OCI-LY1 (cell line): Measurements from ENCODE around the gene EIF3L.

Source experiments
- H2AFZ ChIP-seq: fragments of 200-600 bp; sonication (generic), shearing (Covaris generic); 2 replicates; pipeline ENCODE4 v1.6.0; 2014; ENCODE audit warnings: antibody characterized with exemption, mild to moderate bottlenecking, low read length
- H3F3A ChIP-seq: fragments of 200-600 bp; sonication (generic), shearing (Covaris generic); 2 replicates; pipeline ENCODE4 v1.6.0; 2014; ENCODE audit warnings: mild to moderate bottlenecking, antibody characterized with exemption, low read length, moderate library complexity; ENCODE audit not compliant: insufficient read depth
- H3K27ac ChIP-seq: fragments of 200-600 bp; sonication (generic); 2 replicates; pipeline ENCODE4 v1.5.1; 2014; ENCODE audit warnings: low read length, mixed run types, mild to moderate bottlenecking, low read depth; ENCODE audit not compliant: poor library complexity, severe bottlenecking
- H3K27me3 ChIP-seq: fragments of 200-600 bp; sonication (generic); 2 replicates; pipeline ENCODE4 v1.6.0; 2014; ENCODE audit warnings: antibody characterized with exemption, mild to moderate bottlenecking, low read length, moderate library complexity; ENCODE audit not compliant: insufficient read depth
- H3K36me3 ChIP-seq: fragments of 200-600 bp; sonication (generic); 2 replicates; pipeline ENCODE4 v1.6.1; 2014; ENCODE audit warnings: mild to moderate bottlenecking, antibody characterized with exemption, low read length, moderate library complexity, mixed read lengths; ENCODE audit not compliant: insufficient read depth
- H3K4me1 ChIP-seq: fragments of 200-600 bp; sonication (generic); 2 replicates; pipeline ENCODE4 v1.5.1; 2014; ENCODE audit warnings: mild to moderate bottlenecking, low read length, moderate library complexity; ENCODE audit not compliant: insufficient read depth, severe bottlenecking
- H3K4me2 ChIP-seq: fragments of 200-600 bp; sonication (generic), shearing (Covaris generic); 2 replicates; pipeline ENCODE4 v1.6.1; 2014; ENCODE audit warnings: low read length
- H3K4me3 ChIP-seq: fragments of 200-600 bp; sonication (generic); 2 replicates; pipeline ENCODE4 v1.5.1; 2014; ENCODE audit warnings: low read length, low read depth, mild to moderate bottlenecking, mixed read lengths; ENCODE audit not compliant: poor library complexity, severe bottlenecking
- H3K79me2 ChIP-seq: fragments of 200-600 bp; shearing (Covaris generic); 2 replicates; pipeline ENCODE4 v1.6.1; 2016; ENCODE audit warnings: mixed run types, low read length, mixed read lengths; ENCODE audit not compliant: insufficient read depth
- H3K9ac ChIP-seq: fragments of 200-600 bp; sonication (generic), shearing (Covaris generic); 2 replicates; pipeline ENCODE4 v1.6.1; 2014; ENCODE audit warnings: mild to moderate bottlenecking, low read length, mixed read lengths
- H3K9me2 ChIP-seq: fragments of 200-600 bp; sonication (generic), shearing (Covaris generic); 2 replicates; pipeline ENCODE4 v1.6.1; 2014; ENCODE audit warnings: low read depth, mild to moderate bottlenecking, low read length, mixed read lengths
- H3K9me3 ChIP-seq: fragments of 200-600 bp; shearing (Covaris generic); 2 replicates; pipeline ENCODE4 v1.6.1; 2014; ENCODE audit warnings: low read length, mixed read lengths
- H4K20me1 ChIP-seq: fragments of 200-600 bp; sonication (generic), shearing (Covaris generic); 2 replicates; pipeline ENCODE4 v1.6.0; 2016; ENCODE audit warnings: mild to moderate bottlenecking, low read length; ENCODE audit not compliant: insufficient read depth
- EZH2 ChIP-seq: fragments of 200-600 bp; sonication (generic), shearing (Covaris generic); IDR thresholded peaks from 2 replicates; pipeline ENCODE4 v1.8.0; 2017; ENCODE audit warnings: borderline replicate concordance, mixed run types, mild to moderate bottlenecking, antibody characterized with exemption, low read length, moderate library complexity, mixed read lengths
- TF ChIP-seq, protein P1 (sequence below): fragments of 200-600 bp; sonication (generic), shearing (Covaris generic); IDR thresholded peaks from 2 replicates; pipeline ENCODE4 v1.5.1; 2017; ENCODE audit warnings: mild to moderate bottlenecking, antibody characterized with exemption, low read length, moderate library complexity, mixed read lengths

The EIF3L gene

DNA sequence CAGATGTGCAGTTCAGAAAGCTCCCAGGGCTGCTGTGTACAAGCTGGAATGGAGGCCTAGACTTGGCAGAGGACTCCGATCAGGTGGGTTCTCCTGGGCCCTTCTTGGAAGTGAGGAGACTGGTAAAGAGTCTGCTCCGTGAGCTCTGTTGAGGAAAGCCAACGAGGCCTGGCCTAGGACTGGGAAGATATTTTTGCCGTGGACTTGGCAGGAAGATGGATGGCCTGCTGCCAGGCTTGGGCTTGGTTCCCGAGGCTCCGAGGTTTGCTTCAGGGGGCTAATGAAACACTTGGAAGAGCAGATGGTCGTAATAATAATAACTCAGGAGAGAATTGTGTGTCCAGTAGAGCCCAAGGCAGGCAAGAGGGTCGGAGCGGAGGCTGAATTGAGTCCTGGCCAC, 22.2 kb upstream of the EIF3L start:
- Histone ChIP-seq H4K20me1 (no peaks in the 10 kb centered on the region), H3K36me3 (peaks cover 25% of the 10 kb centered on the region), H2AFZ (no peak overlapping the region), H3K9ac (no peak overlapping the region), H3K27me3 (no peaks in the 10 kb centered on the region; the same call in 1 of the 2 replicates), H3K4me1 (no peaks in the 10 kb centered on the region), H3K4me2 (no peak overlapping the region), H3K79me2 (no peaks in the 10 kb centered on the region), H3K27ac (no peak overlapping the region), H3K9me2 (no peaks in the 10 kb centered on the region), H3K9me3 (no peaks in the 10 kb centered on the region), H3K4me3 (no peak overlapping the region), H3F3A (no peaks in the 10 kb centered on the region)
- TF ChIP-seq, protein P1, sequence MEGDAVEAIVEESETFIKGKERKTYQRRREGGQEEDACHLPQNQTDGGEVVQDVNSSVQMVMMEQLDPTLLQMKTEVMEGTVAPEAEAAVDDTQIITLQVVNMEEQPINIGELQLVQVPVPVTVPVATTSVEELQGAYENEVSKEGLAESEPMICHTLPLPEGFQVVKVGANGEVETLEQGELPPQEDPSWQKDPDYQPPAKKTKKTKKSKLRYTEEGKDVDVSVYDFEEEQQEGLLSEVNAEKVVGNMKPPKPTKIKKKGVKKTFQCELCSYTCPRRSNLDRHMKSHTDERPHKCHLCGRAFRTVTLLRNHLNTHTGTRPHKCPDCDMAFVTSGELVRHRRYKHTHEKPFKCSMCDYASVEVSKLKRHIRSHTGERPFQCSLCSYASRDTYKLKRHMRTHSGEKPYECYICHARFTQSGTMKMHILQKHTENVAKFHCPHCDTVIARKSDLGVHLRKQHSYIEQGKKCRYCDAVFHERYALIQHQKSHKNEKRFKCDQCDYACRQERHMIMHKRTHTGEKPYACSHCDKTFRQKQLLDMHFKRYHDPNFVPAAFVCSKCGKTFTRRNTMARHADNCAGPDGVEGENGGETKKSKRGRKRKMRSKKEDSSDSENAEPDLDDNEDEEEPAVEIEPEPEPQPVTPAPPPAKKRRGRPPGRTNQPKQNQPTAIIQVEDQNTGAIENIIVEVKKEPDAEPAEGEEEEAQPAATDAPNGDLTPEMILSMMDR, result no peak
- no peak for TF ChIP-seq EZH2

DNA sequence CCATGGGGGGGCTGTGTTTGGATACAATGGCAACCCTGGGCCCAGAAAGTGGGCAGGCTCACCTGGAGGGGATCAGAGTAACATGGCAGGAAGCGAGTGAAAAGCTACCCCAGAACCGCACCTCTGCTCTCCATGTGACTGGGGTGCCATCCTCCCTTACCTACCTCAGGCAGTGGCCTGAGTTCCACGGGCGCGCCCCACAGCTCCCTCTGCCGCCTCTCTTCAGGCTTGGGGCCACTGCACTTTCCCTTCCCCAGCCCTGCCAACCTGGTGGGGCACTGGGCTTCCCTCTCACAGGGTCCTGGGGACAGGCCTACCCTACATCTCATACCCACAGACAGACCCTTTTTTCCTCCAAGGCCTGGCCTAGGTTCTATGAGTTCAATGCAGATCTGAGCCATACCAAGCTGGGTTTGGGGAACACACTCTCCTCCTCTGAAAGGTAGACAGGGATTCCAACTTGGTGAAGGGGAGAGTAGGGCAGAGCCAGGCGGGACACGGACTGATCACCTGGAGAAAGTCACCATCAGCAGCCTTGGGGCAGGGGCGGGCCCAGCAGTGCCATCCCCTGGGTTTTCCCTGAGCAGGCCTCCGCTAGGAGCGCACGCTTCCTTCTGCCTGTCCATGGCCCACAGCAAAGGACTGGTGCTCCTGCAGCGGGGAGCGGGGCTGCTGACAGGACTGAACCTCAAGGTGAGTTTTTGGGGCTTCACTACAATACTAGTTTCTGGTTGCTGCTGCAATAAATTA, 19.0 kb upstream of the EIF3L start:
- Histone ChIP-seq H2AFZ (no peak overlapping the region), H3K4me2 (no peak overlapping the region), H3K4me1 (no peaks in the 10 kb centered on the region), H3K79me2 (no peaks in the 10 kb centered on the region), H3K27ac (no peak overlapping the region), H3K27me3 (no peaks in the 10 kb centered on the region; the same call in 1 of the 2 replicates), H3K4me3 (no peak overlapping the region), H3K9me3 (no peaks in the 10 kb centered on the region), H3K36me3 (peaks cover 47% of the 10 kb centered on the region), H3F3A (no peaks in the 10 kb centered on the region), H3K9ac (no peak overlapping the region), H3K9me2 (no peaks in the 10 kb centered on the region), H4K20me1 (no peaks in the 10 kb centered on the region)
- TF ChIP-seq, protein P1, result no peak
- no peak for TF ChIP-seq EZH2

DNA sequence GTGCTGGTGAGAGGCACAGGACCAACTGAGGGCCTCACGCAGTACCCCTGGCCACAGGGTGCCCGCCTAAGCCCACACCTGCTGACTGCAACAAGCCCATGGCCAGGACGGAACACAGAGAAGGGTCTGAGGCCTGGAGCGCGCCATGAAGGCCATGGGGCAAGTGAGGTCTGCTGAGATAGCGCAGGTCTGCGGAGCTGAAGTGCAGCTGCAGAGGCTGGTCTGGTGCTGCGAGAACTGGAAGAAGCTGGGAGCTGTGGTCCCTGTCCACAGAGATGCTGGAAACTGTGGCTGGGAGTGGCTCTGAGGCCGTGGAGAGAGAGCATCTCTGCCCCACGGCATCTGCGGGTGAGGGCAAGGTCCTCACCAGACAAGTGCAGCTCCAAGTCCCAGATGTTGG, 17.7 kb upstream of the EIF3L start:
- Histone ChIP-seq H3K79me2 (no peaks in the 10 kb centered on the region), H3K9ac (no peak overlapping the region)
- TF ChIP-seq EZH2, result no peak
- TF ChIP-seq, protein P1, result no peak

More for the DNA sequence above, 17.7 kb upstream of the EIF3L start:
- Histone ChIP-seq H3K9me2 (no peaks in the 10 kb centered on the region), H2AFZ (no peak overlapping the region), H3K27ac (no peak overlapping the region), H3K9me3 (no peaks in the 10 kb centered on the region), H3K4me2 (no peak overlapping the region), H3F3A (no peaks in the 10 kb centered on the region), H3K4me3 (no peak overlapping the region), H3K4me1 (no peaks in the 10 kb centered on the region), H4K20me1 (no peaks in the 10 kb centered on the region), H3K36me3 (peaks cover 48% of the 10 kb centered on the region), H3K27me3 (no peaks in the 10 kb centered on the region)
